OCI-M2 (cell line): ENCODE data around the gene CCDC85C.

Experiments
- DNase-seq: peaks from one replicate; lab custom pipeline; 2025; ENCODE audit not compliant: unreplicated experiment; lab: John Stamatoyannopoulos, UW

The CCDC85C gene

GRCh38 chr14:99513946-99514551 lies 90.0 kb downstream of the CCDC85C start:
- DNase-seq, result no peak

GRCh38 chr14:99513183-99513694 lies 90.8 kb downstream of the CCDC85C start:
- no peak for DNase-seq

GRCh38 chr14:99512571-99513182 lies 91.3 kb downstream of the CCDC85C start:
- no peak for DNase-seq

GRCh38 chr14:99512110-99512449 lies 91.9 kb downstream of the CCDC85C start:
- DNase-seq, result no peak

GRCh38 chr14:99511421-99512109 lies 92.4 kb downstream of the CCDC85C start:
- no peak for DNase-seq

GRCh38 chr14:99510556-99511139 lies 93.4 kb downstream of the CCDC85C start:
- no peak for DNase-seq

- no peak for DNase-seq
Measured at GRCh38 chr14:99509871-99510555, 94.0 kb downstream of the CCDC85C start.

GRCh38 chr14:99508896-99509629 lies 94.9 kb downstream of the CCDC85C start:
- no peak for DNase-seq

- DNase-seq, result no peak
Measured at GRCh38 chr14:99507860-99508640, 96.0 kb downstream of the CCDC85C start.

GRCh38 chr14:99506276-99506675 lies 97.7 kb downstream of the CCDC85C start:
- no peak for DNase-seq

GRCh38 chr14:99505089-99505488 lies 98.9 kb downstream of the CCDC85C start:
- no peak for DNase-seq

- no peak for DNase-seq
Measured at GRCh38 chr14:99503848-99504453, 100.1 kb downstream of the CCDC85C start.

GRCh38 chr14:99502989-99503421 lies 101.0 kb downstream of the CCDC85C start:
- no peak for DNase-seq

GRCh38 chr14:99497894-99498293 lies 106.1 kb downstream of the CCDC85C start:
- no peak for DNase-seq

GRCh38 chr14:99497341-99497740 lies 106.7 kb downstream of the CCDC85C start:
- DNase-seq, result no peak

- DNase-seq, result no peak
Measured at GRCh38 chr14:99484106-99484505, 119.9 kb downstream of the CCDC85C start.

GRCh38 chr14:99481745-99482099 lies 122.3 kb downstream of the CCDC85C start:
- DNase-seq, result no peak

- peak; percentile 98 for DNase-seq
Measured at GRCh38 chr14:99480917-99481744, 122.9 kb downstream of the CCDC85C start, which contains the start of gene CCNK. CCNK (plus strand) TSS chr14:99481409; CDS start chr14:99492678, 11,269 bp downstream.
